Measurements from ENCODE around the gene CREBRF. TPM values are rescaled to one million over a fixed set of nuclear protein-coding genes. Genes with fewer than 3 reads are reported as not detected.

The CREBRF gene
- total RNA-seq, 1 experiment from 2014 or later = 12.3 TPM

- CTCF ChIA-PET = interaction anchor here (0.6 kb wide), 1 partner anchor 43 kb away, joined by 3 read pairs; no protein-coding TSS in a partner anchor
- no peak overlapping the region for H3K27ac Mint-ChIP-seq (ENCODE audit: unreplicated experiment)
- intact Hi-C loops (cut with micrococcal nuclease; ENCODE audit: unreplicated experiment) = loop anchor here (5.0 kb wide), 1 partner anchor 43 kb away; the partner anchor contains the start of gene CREBRF
- H3K9me3 ChIP-seq = no peaks in the 10 kb centered on the region
- no peak for DNase-seq
- peaks cover 38% of the 10 kb centered on the region for H3K36me3 Mint-ChIP-seq (ENCODE audit: insufficient read depth, unreplicated experiment)
- no peak overlapping the region for H3K4me3 ChIP-seq (ENCODE audit: low read depth, low read length)
- no TSS peak for BruUV-seq (replicated peaks)
- peaks cover 2% of the 10 kb centered on the region for H3K4me1 ChIP-seq
- H3K9me3 Mint-ChIP-seq (ENCODE audit: unreplicated experiment) = no peaks in the 10 kb centered on the region
- H3K27me3 ChIP-seq (replicated peaks; ENCODE audit: control insufficient read depth, insufficient read depth, low read length) = no peaks in the 10 kb centered on the region
- peaks cover 26% of the 10 kb centered on the region for H3K4me1 Mint-ChIP-seq (ENCODE audit: low read depth, unreplicated experiment)
- TF ChIP-seq CTCF (IDR thresholded peaks at IDR 0.05; ENCODE audit: insufficient read depth in 1 of 2, low read depth in 1 of 2, low read length in 1 of 2, severe bottlenecking in 1 of 2, unreplicated experiment in 1 of 2) = no peak
- H3K4me3 Mint-ChIP-seq (ENCODE audit: unreplicated experiment) = no peak overlapping the region
- H3K27me3 Mint-ChIP-seq (ENCODE audit: insufficient read depth, unreplicated experiment) = no peaks in the 10 kb centered on the region
- POLR2A ChIA-PET = no interaction called here
- H3K36me3 ChIP-seq (ENCODE audit: control insufficient read depth, insufficient read depth, low read length) = no peaks in the 10 kb centered on the region
Measured at GRCh38 chr5:173014671-173015070, 41.5 kb upstream of the CREBRF start.

- Histone ChIP-seq H3K36me3 (ENCODE audit: control insufficient read depth, insufficient read depth, low read length) (no peaks in the 10 kb centered on the region), H3K27me3 (replicated peaks; ENCODE audit: control insufficient read depth, insufficient read depth, low read length) (no peaks in the 10 kb centered on the region), H3K9me3 (no peaks in the 10 kb centered on the region), H3K4me1 (peaks cover 7% of the 10 kb centered on the region), H3K4me3 (ENCODE audit: low read depth, low read length) (no peak overlapping the region)
- no peak overlapping the region for H3K27ac Mint-ChIP-seq (ENCODE audit: unreplicated experiment)
- POLR2A ChIA-PET = no interaction called here
- H3K9me3 Mint-ChIP-seq (ENCODE audit: unreplicated experiment) = no peaks in the 10 kb centered on the region
- no TSS peak for BruUV-seq (replicated peaks)
- CTCF ChIA-PET = no interaction called here
- H3K27me3 Mint-ChIP-seq (ENCODE audit: insufficient read depth, unreplicated experiment) = no peaks in the 10 kb centered on the region
- H3K4me1 Mint-ChIP-seq (ENCODE audit: low read depth, unreplicated experiment) = peaks cover 26% of the 10 kb centered on the region
- H3K36me3 Mint-ChIP-seq (ENCODE audit: insufficient read depth, unreplicated experiment) = peaks cover 37% of the 10 kb centered on the region
- H3K4me3 Mint-ChIP-seq (ENCODE audit: unreplicated experiment) = no peak overlapping the region
- intact Hi-C loops (cut with micrococcal nuclease; ENCODE audit: unreplicated experiment) = no loop called here
- TF ChIP-seq CTCF (IDR thresholded peaks at IDR 0.05; ENCODE audit: insufficient read depth in 1 of 2, low read depth in 1 of 2, low read length in 1 of 2, severe bottlenecking in 1 of 2, unreplicated experiment in 1 of 2) = no peak
- DNase-seq = no peak
Measured at GRCh38 chr5:173015192-173015591, 41.0 kb upstream of the CREBRF start.

GRCh38 chr5:173015598-173016455 is 40.3 kb upstream of the CREBRF start:
- no peaks in the 10 kb centered on the region for H3K27me3 Mint-ChIP-seq (ENCODE audit: insufficient read depth, unreplicated experiment)
- intact Hi-C loops (cut with micrococcal nuclease; ENCODE audit: unreplicated experiment) = no loop called here
- H3K36me3 Mint-ChIP-seq (ENCODE audit: insufficient read depth, unreplicated experiment) = peaks cover 33% of the 10 kb centered on the region

More at GRCh38 chr5:173015598-173016455, 40.3 kb upstream of the CREBRF start:
- H3K9me3 ChIP-seq = no peaks in the 10 kb centered on the region
- POLR2A ChIA-PET = no interaction called here
- DNase-seq = no peak
- H3K27ac Mint-ChIP-seq (ENCODE audit: unreplicated experiment) = peak overlapping the region; percentile 59
- no TSS peak for BruUV-seq (replicated peaks)
- no peak overlapping the region for H3K4me3 ChIP-seq (ENCODE audit: low read depth, low read length)
- peaks cover 22% of the 10 kb centered on the region for H3K4me1 Mint-ChIP-seq (ENCODE audit: low read depth, unreplicated experiment)
- no peak for TF ChIP-seq CTCF (IDR thresholded peaks at IDR 0.05; ENCODE audit: insufficient read depth in 1 of 2, low read depth in 1 of 2, low read length in 1 of 2, severe bottlenecking in 1 of 2, unreplicated experiment in 1 of 2)
- H3K4me1 ChIP-seq = peaks cover 9% of the 10 kb centered on the region
- no peaks in the 10 kb centered on the region for H3K36me3 ChIP-seq (ENCODE audit: control insufficient read depth, insufficient read depth, low read length)
- H3K9me3 Mint-ChIP-seq (ENCODE audit: unreplicated experiment) = no peaks in the 10 kb centered on the region
- H3K4me3 Mint-ChIP-seq (ENCODE audit: unreplicated experiment) = no peak overlapping the region
- CTCF ChIA-PET = no interaction called here
- no peaks in the 10 kb centered on the region for H3K27me3 ChIP-seq (replicated peaks; ENCODE audit: control insufficient read depth, insufficient read depth, low read length)
